Middle frontal gyrus (tissue), 1 donor: ENCODE results near the gene MTA1.
A peak's percentile ranks its signal among the peaks of the same experiment; 100 is the strongest.

ENCODE experiments used
- DNase-seq: peaks from one replicate; pipeline ENCODE4 v3.0.0-alpha.2; 2015; ENCODE audit warnings: low spot score; ENCODE audit errors: extremely low spot score

MTA1 gene

DNA sequence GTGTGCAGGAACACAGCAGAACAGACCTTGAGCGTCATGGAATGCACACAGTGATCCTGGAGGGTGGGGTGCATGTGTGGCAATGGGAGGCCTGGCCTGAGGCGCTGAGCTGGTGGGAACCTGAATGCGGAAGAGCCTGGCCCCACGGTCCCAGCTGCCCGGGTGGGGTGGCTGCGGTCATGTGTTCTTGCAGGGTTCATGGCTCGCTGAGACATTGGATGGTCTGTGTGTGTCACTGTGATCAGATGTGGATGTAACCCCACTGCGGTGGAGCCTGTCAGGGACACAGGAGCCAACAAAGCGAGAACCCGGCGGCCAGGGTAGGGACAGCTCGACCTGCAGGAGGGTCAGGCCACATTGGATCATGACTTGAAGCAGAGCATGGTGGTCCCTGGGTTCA lies 23.2 kb downstream of the MTA1 start:
- DNase-seq = no peak

DNA sequence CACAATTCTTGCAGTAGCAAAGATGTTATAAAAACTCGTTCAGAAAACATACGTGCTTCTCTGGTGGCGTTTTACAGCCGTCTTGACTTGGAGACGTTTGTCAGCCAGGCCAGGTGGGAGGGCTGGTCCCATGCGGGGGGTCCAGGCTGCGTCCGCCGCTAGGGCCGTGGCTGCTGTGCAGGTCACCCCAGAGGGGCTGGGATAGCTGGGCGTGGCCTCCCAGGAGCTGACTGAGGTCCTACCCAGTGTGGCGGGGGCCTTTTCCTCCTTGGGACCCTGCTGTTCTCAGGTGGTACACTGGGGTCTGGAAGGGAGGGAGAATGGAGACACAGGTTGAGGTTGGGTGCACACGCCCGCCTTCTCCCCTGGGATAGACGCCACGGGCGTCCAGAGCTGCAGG lies 25.2 kb downstream of the MTA1 start:
- no peak for DNase-seq

DNA sequence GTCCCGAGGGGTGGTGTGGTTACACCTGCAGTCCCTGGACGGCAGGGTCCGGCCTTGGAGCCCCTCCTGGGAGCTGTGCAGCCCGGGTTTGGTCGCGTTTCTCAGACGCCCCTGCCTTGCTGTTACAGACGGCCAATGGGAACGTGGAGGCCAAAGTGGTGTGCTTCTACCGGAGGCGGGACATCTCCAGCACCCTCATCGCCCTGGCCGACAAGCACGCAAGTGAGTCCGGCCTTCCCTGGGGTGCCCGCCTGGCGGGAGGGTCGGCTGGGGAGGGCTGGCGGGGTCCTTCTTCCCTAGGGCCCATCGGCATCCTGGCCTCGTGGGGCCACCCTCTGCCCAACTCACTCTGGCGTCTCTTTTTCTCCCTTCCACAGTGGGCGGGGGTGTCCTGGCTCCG lies 25.7 kb downstream of the MTA1 start:
- DNase-seq = no peak

GRCh38 chr14:105445901-105446845 lies 26.5 kb downstream of the MTA1 start:
- DNase-seq = no peak

DNA sequence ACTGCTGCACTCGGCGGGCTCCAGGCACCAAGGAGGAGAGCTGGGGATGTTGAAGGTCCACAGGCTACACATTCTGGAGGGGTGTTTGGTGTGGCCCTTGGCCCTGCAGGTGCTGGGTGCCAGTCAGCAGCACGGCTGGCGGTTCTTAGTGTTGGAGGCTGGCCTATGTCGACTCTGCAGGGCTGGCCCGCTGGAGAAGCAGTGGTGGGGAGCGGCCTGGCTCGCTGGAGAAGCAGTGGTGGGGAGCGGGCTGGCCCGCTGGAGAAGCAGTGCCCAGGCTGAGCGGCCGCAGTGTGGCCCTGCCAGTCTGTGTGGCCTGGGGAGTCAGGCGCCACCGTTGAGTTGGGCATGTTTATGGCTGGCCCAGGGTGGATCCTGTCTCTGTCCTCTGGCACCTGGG lies 27.3 kb downstream of the MTA1 start:
- no peak for DNase-seq

DNA sequence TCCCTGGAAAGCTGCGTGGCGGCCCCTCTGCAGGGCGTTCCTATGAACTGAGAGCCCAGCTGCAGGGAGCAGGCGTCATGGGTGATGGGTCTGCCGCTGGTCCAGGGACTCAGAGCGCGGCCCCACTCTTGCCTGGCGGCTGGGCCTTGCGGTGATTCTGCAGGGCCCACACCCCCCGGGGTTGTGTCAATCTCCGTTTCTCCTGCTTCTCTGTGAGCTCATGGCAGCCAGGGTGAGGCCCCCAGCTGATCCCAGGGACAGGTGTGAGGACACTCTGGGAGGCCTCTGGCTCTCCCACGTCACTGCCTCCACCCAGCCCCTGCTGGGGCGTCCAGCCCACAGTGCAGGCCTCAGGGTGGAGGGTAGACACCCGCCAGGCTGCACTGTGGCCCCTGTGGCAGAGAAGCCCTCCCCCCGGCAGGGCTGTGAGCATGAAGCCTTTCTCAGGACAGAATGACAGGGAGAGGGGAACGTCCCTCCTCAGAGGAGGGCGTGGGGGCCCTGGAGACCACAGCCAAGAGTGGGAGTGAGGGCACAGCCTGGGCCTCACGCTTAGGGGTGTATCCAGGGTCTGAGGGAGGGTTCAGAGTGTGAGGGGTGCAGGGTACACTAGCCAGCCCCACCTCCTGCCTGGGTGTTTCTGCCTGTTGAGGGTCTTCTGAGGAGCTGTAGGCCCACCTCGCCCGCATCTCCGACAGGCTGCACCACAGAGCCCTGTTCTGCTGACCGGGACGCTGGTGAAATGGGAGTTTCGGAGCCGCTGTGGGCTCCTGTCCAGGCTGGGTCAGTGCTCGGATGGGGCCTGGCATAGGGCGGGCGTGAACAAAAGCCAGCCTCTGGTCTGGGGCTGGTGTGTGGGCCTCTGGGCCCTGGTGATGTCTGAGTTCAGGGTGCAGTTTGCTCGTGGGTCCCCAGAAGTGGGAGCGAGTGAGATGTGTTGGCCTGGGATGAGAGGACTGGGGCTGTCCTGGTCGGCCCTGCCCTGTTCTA lies 28.3 kb downstream of the MTA1 start:
- no peak for DNase-seq

DNA sequence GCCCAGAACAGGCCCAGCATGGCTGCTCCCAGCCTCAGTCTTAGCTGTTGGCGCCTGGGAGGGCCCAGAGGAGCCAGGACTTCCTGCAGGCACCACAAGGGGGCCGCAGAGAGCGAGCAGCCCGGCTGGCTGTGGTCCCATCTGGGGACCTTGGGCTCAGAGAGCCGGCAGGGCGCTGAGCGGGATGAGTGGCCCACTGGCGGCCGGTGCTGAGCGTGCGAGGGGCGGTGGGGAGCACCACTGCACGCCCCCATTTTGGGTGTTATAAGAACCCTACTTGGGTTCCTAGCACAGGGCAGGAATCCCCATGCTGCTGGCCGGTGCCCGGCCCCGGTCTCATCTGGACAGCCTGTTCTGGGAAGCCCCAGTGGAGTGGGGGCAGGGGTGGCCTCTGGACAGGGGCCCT lies 29.1 kb downstream of the MTA1 start:
- DNase-seq = peak; percentile 66

GRCh38 chr14:105449276-105450122 lies 29.9 kb downstream of the MTA1 start:
- no peak for DNase-seq

DNA sequence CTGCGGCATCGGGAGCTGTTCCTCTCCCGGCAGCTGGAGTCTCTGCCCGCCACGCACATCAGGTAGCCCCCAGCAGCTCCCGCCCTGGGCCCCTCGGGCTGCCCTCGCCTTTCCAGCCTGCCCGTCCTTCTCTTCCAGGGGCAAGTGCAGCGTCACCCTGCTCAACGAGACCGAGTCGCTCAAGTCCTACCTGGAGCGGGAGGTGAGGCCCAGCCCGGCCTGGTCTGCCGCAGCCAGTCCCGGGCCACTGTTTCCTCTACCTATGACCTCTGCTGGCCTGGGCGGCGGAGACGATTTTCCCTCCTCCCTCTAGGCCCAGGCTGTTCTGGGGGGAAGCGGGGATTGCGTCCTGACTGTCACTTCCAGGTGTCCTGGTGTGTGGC lies 30.5 kb downstream of the MTA1 start:
- DNase-seq = no peak

- no peak for DNase-seq
Observed at GRCh38 chr14:105450864-105451720, 31.5 kb downstream of the MTA1 start.

DNA sequence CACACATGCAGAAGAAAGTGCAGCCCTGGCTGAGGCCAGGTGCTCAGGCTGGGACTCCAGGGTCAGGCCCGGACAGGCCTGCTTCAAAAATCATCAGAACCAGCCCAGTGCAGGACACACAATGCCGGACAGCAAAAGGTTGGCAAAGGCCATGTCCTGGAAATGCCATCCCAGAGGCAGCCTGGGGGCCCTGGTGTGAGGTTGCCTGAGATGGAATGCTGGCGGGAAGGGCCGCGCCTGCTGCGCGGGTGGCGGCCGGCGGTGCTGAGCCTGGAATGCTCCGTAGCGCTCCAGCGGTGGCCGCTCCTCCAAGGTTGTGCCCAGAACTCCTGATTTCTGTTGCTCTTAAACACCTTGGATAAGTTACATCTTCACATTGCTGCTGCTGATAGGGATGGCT lies 33.3 kb downstream of the MTA1 start:
- DNase-seq = no peak

DNA sequence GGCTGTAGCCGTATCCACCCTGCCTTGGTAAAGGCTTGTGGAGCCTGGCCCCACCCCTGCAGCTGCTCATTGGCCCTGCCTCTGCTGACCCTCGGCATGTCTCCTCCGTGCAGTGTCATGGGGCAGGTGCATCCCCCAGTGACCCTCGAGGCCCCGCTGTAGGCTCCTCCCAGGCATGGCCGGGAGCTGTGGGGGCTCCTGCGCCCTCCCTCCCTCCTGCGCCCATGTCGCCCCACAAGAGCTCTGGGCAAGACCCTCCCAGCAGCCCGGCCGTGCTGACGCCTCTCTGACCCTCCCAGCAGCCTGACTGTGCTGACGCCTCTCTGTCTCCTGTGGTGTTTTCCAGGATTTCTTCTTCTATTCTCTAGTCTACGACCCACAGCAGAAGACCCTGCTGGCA lies 34.2 kb downstream of the MTA1 start:
- no peak for DNase-seq

GRCh38 chr14:105455086-105455640 lies 35.5 kb downstream of the MTA1 start:
- no peak for DNase-seq

GRCh38 chr14:105455766-105456660 lies 36.4 kb downstream of the MTA1 start:
- no peak for DNase-seq

DNA sequence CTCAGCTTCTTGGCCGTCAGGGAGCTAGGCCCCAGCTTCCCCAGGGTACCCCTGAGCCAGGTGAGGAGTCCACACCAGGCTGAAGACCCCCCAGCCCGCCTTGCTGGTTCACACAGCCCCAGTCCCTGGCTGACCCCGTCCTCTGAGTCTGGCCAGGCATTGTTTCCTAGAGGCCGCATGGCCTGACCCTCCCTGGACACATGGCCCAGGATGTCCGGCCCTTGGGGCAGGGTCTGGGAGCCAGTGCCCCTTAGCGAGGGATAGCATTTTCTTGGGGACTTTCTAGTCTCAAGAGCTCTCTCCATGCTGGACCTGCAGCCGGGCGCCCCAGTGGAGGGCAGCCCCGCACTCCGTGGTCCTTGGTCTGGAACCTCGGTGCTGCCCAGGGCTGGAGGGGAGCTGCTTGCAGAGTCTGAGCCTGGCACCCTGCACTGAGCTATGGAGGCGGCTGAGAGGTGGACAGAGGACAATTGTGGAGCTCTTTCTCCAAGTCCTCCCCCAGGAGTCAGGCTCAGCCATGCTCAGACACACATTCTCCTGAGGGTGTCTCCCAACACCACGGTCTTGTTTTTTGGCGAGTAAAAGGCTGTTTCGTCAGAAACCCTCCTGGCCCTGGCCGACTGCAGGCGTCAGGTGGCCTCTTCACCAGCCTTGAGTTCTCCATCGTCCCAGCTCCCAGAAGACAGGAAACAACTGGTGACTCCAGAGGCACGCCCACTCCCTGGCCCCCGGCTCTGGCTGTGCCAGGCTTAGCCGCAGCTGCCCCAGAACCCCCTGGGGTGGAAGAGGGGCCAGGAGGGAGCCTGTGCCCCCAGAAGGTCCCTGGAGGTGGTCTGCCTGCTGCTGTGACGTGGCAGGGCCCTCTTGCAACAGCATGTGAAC lies 37.4 kb downstream of the MTA1 start:
- no peak for DNase-seq

GRCh38 chr14:105458010-105458409 lies 38.4 kb downstream of the MTA1 start:
- DNase-seq = no peak

GRCh38 chr14:105458571-105458970 lies 38.9 kb downstream of the MTA1 start:
- no peak for DNase-seq

GRCh38 chr14:105460116-105460515 lies 40.5 kb downstream of the MTA1 start:
- DNase-seq = no peak
